GM12875 (cell line): ENCODE measurements around the gene BMP2K.
A peak's percentile ranks its signal among the peaks of the same experiment; 100 is the strongest.

Experiments
- H3K4me3 ChIP-seq: one replicate; pipeline ENCODE4 v1.5.1; 2011; ENCODE audit warnings: low read depth, low read length, control low read depth
- CTCF ChIP-seq: IDR thresholded peaks from 2 replicates; pipeline ENCODE4 v1.5.1; 2011; ENCODE audit warnings: low read depth, mild to moderate bottlenecking, control low read depth, inconsistent platforms, low read length, moderate library complexity, borderline replicate concordance; ENCODE audit not compliant: insufficient read depth

BMP2K gene

GRCh38 chr4:78776079-78776728 lies at the start of gene BMP2K:
Gene BMP2K (plus strand): TSS chr4:78776350. CDS start chr4:78776544, 194 bp downstream.
- H3K4me3 ChIP-seq = peak within 1 kb of the TSS; percentile 91
- TF ChIP-seq CTCF = no peak

GRCh38 chr4:78726546-78726945 lies 49.6 kb upstream of the BMP2K start:
- no peak for TF ChIP-seq CTCF
- H3K4me3 ChIP-seq = no peak overlapping the region

GRCh38 chr4:78732332-78733104 lies 43.6 kb upstream of the BMP2K start:
- TF ChIP-seq CTCF = no peak

GRCh38 chr4:78734441-78735162 lies 41.5 kb upstream of the BMP2K start:
- no peak overlapping the region for H3K4me3 ChIP-seq
- TF ChIP-seq CTCF = no peak

More at GRCh38 chr4:78732332-78733104, 43.6 kb upstream of the BMP2K start:
- no peak overlapping the region for H3K4me3 ChIP-seq

- no peak overlapping the region for H3K4me3 ChIP-seq
- no peak for TF ChIP-seq CTCF
These were observed 40.5 kb upstream of the BMP2K start for GRCh38 chr4:78735697-78736096.

GRCh38 chr4:78737035-78737434 lies 39.1 kb upstream of the BMP2K start:
- TF ChIP-seq CTCF = no peak
- H3K4me3 ChIP-seq = no peak overlapping the region
